ENCODE measurements around the gene ADGRD1.
"Not testable (repeated sequence)": the region's sequence is repeated elsewhere in the genome, so short reads cannot be mapped to it uniquely, and the experiment has no call there.

ADGRD1 gene

GRCh38 chr12:131116468-131117117, 162.9 kb downstream of the ADGRD1 start:
- peak; percentile 50 for TF ChIP-seq CTCF (IDR thresholded peaks at IDR 0.05; ENCODE audit: low read depth, low read length)
- DNase-seq (ENCODE audit: extremely low read depth, low read depth), result peak; percentile 24

- DNase-seq (ENCODE audit: extremely low read depth, low read depth), result no peak
- TF ChIP-seq CTCF (IDR thresholded peaks at IDR 0.05; ENCODE audit: low read depth, low read length), result no peak
These were observed 163.9 kb downstream of the ADGRD1 start for GRCh38 chr12:131117438-131118245.

GRCh38 chr12:131118371-131118770, 164.7 kb downstream of the ADGRD1 start:
- DNase-seq (ENCODE audit: extremely low read depth, low read depth), result no peak
- no peak for TF ChIP-seq CTCF (IDR thresholded peaks at IDR 0.05; ENCODE audit: low read depth, low read length)

- DNase-seq (ENCODE audit: extremely low read depth, low read depth), result not testable (repeated sequence)
These were observed 165.6 kb downstream of the ADGRD1 start for GRCh38 chr12:131119345-131119744.

GRCh38 chr12:131119936-131120335, 166.2 kb downstream of the ADGRD1 start:
- no peak for DNase-seq (ENCODE audit: extremely low read depth, low read depth)
- TF ChIP-seq CTCF (IDR thresholded peaks at IDR 0.05; ENCODE audit: low read depth, low read length), result no peak

GRCh38 chr12:131120831-131121271, 167.1 kb downstream of the ADGRD1 start:
- DNase-seq (ENCODE audit: extremely low read depth, low read depth), result no peak
- TF ChIP-seq CTCF (IDR thresholded peaks at IDR 0.05; ENCODE audit: low read depth, low read length), result no peak

GRCh38 chr12:131121705-131122405, 168.1 kb downstream of the ADGRD1 start:
- no peak for TF ChIP-seq CTCF (IDR thresholded peaks at IDR 0.05; ENCODE audit: low read depth, low read length)
- no peak for DNase-seq (ENCODE audit: extremely low read depth, low read depth)
